ENCODE data around the gene MAD1L1.

DNA sequence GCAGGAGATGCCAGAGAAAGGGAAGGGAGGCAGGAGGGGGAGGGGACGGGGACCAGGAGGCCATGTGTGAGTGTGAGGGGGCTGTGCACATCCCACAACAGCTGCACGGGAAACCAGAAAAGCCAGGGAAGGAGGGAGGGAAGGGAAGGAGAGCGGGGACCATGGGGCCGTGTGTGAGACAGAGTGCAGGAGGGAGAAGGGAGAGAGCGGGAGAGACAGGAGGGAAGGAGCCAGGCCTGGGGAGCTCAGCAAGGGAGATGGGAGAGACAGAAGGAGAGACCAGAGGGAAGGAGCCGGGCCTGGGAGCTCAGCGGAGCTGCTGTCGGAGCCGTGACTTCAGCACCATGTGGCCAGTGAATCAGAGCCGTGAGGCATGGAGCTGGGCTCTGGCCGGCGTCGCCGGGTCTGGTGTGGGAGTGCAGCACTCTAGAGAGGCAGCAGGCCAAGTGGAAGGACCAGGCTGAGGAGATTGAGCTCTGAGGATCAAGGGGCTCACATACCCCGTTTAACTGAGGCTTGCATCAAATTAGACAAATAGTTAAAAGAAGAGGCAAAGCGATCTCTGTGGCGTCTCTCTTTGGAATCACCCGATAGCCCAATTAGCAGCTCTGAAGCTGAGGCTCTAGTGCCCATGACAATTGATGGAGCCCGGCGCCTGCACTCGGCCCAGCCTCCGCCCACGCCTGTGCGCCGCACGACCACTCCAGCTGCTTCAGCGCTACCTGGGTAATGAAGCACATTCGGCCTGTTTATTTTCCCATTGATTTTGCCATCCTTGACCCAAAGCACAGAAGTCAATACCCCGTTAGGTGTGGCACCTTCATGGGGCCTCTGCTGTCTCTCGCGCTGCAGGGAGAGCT, 150.4 kb downstream of the MAD1L1 start:
- TF ChIP-seq, protein P1, sequence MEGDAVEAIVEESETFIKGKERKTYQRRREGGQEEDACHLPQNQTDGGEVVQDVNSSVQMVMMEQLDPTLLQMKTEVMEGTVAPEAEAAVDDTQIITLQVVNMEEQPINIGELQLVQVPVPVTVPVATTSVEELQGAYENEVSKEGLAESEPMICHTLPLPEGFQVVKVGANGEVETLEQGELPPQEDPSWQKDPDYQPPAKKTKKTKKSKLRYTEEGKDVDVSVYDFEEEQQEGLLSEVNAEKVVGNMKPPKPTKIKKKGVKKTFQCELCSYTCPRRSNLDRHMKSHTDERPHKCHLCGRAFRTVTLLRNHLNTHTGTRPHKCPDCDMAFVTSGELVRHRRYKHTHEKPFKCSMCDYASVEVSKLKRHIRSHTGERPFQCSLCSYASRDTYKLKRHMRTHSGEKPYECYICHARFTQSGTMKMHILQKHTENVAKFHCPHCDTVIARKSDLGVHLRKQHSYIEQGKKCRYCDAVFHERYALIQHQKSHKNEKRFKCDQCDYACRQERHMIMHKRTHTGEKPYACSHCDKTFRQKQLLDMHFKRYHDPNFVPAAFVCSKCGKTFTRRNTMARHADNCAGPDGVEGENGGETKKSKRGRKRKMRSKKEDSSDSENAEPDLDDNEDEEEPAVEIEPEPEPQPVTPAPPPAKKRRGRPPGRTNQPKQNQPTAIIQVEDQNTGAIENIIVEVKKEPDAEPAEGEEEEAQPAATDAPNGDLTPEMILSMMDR (conservative IDR thresholded peaks at IDR 0.05; ENCODE audit: low read length): no peak
- TF ChIP-seq EZH2phosphoT487 (IDR thresholded peaks at IDR 0.05; ENCODE audit: borderline replicate concordance, low read depth, low read length): no peak

All from OCI-LY7 (cell line).